NCI-H1048 (cell line): ENCODE results near the gene CCBE1.

Source experiments
- DNase-seq: peaks from one replicate; lab custom pipeline; 2025; lab: John Stamatoyannopoulos, UW

The CCBE1 gene

DNA sequence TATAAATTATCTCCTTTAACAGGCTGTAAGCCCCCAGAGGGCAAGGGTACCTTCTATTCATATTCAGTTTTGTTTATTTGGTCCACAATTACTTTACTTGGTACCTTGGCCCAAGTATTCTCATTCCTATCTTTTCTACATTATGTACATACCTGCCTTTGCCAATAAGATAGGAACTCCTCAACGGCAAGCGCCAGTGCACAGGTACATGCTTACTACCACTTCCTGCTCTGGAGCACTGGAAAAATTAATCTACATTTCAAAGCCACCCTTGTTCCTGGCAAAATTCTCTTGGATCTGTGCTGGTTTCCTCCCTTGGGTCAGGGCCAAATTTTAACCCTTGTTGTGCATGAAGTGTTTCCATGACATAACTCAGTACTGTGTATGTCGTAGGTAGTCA is 303.8 kb downstream of the CCBE1 start:
- no peak for DNase-seq

DNA sequence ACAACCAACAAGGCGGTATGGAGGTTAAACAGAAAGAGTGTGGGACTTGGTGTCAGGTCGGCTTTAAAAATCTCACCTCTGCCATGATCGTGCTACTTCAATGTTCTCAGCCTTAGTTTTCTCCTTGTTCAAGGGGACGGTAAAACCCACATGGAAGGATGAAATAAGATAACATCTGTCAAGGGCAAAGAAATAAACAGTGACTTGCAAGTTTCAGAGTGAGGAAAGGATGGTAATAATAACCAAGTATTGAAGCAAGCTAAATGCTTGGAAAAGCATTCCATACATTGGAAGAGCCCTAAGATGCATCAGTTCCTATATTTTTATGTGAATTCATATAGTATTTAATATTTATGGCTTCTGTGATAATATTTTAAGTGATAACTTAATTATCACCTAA is 308.4 kb downstream of the CCBE1 start:
- DNase-seq: no peak

DNA sequence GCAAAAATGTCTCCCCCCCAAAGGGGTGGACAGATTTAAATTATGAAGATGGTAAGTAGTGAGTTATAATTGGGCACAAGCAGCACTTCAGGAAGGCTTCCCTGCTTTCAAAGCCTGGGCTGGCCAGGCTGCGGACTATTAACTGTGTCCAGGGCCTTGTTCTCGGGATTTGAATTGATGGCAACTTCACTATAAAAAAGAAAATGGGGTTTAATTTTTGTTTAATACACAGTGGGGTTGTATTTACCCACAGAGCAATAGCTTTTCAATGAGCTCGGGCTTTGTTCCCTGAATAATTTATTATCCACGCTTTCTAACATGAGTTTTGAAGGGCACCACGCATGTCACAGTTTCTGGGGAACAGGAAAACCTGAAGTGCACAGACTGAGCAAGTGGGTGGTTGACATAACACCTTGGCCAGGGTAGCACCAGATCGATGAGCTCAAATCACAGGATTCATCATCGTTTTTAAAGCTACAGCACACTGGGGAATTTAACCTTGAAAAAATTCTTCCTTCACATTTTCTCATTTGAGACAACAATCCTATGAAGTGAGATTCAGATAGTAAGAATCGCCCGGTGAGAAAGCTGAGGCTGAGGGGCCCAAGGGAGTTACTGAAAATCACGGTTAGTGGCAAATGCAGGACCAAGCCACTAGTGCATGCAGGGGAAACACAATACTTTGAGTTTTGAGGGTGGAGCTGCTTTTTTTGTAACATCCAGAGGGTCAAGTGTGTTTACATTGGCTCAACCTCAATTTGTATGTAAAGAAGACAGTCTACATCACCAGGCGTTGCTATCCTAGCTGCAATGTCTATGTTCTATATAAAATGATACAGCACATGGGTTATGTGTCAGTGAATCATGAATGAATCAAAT is 309.3 kb downstream of the CCBE1 start:
- DNase-seq: no peak

DNA sequence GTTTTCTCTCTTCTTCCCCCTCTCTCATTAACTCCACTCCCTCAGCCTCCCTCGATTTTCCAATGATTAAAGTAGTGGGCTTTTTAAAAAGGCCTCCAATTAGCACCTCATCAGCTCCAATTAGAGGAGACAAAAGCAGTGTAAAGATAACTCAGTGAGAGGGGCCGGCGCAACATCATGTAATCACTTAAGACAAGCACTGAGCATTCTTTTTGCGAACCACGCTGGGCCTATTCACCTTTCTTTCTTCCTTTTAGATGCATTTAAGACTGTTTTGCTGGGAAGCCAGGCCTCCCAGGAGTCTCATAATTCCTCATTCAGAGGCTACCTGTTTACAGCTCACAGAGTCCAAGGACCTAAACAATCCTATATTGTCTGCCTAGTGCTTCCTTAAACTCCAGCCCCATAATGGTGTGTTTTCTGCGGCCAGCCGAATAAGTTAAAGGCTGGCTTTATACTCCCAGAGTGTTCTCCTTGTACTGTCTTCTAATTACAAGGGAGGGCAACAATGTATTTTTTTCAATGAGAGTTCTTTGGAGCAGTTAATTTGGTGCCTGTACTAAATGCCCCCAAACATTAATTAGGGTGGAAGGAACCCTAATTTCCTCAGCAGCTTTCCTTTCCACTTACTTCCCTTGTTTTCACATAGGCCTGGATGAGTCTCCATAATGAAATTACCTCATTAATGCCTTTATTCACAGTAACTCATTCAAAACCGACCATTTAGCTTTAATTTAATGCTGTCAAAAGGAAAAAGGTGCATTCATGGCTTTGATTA is 310.1 kb downstream of the CCBE1 start:
- DNase-seq: no peak

DNA sequence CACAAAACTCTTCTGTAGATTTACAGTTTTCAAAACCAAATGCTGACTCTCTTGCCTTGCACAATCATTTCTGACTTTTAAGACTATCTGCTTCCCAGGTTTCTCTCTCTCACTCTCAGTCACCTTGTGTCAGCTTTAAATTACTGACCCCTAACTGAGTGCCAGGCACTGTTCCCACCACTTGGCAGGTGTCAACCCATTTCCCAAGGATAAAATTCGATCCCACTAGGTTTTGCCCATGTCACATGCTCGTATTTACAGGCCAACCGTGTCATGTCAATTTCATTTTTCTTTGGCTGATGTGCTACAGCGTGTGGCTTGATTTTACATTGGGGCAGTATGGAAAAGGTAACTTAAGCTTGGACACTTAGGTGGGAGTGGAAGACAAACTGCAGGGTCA is 312.0 kb downstream of the CCBE1 start:
- DNase-seq: no peak

DNA sequence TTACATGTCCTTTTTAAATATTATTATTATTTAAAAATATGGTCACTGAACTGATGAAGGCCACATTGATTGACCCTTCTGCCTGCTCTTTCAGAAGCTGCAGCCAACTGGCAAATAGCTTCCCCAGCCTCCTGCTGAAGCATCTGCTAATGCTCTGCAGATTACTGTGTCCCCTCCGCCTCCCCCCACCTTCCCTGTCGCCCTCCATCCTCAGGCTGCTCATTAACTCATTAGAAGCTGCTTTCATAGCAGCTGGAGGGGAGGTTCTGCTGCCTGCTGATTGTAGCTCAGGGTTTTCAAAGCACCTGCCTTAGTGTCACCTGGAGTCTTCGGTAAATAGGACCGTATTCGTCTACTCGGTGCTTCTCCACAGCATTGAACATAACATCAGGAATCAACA is 313.4 kb downstream of the CCBE1 start:
- DNase-seq: no peak

DNA sequence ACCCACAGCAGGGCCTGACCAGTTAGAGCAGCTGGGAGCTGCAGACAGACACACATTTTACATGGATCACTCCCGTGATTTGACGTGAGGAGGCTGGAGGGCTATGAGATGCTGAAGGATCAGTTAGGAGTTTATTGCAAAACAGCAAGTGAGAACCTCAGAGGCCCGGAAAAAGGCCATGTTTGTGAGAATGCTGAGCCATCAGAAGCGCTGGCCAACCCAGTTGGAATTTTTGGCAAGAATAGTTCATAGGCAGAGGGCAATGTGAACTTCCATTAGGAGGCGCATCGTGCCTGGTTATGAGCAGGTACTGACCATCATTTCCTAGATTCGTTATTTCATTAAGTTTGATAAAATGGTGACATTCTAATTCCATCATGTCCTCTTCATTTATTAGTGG is 314.8 kb downstream of the CCBE1 start:
- DNase-seq: no peak

DNA sequence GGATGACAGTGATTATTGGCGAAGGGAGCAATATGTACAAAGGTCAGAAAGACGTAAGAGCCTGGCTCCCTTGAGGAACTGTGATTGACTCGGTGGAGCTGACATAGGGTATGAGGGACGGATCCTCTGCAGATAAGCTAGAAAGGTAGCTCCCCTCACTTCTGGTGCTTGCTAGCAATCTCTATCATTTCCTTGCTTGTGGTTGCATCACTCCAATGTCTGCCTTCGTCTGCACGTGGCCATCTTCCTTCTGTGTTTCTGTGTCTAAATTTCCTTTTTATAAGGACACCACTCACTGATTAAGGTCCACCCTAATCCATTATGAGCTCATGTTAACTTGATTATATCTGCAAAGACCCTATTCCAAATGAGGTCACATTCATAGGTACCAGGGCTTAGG is 315.3 kb downstream of the CCBE1 start:
- DNase-seq: no peak
